SK-N-SH (cell line): ENCODE data around the gene IGF1R. TPM values are rescaled to one million over a fixed set of nuclear protein-coding genes. Genes with fewer than 3 reads are reported as not detected.

ENCODE experiments used
- CTCF ChIA-PET: fragments of 300-600, 350-600 bp; formaldehyde crosslinking; extraction: SDS; loops from one replicate; lab custom pipeline; 2021; lab: Yijun Ruan, JAX
- POLR2A ChIA-PET: fragments of 350-600 bp; sonication (Branson Sonifier 250); formaldehyde crosslinking; extraction: SDS; loops from one replicate; lab custom pipeline; 2020; ENCODE audit warnings: antibody characterized with exemption, inconsistent platforms; lab: Yijun Ruan, JAX
- DNase-seq: peaks from one replicate; pipeline ENCODE4 v3.0.0; 2012
- H2AFZ ChIP-seq: fragments of 200-600 bp; sonication (generic); 2 replicates; pipeline ENCODE4 v1.8.1; 2016; ENCODE audit warnings: antibody characterized with exemption, mild to moderate bottlenecking, low read depth
- H3F3A ChIP-seq: fragments of 200-600 bp; sonication (generic); replicated peaks from 2 replicates; pipeline ENCODE3; 2016; ENCODE audit warnings: antibody characterized with exemption, mild to moderate bottlenecking; ENCODE audit not compliant: insufficient read depth
- H3K27ac ChIP-seq, 2 experiments: fragments of 200-500 bp in 1 of 2; fragments of 200-600 bp in 1 of 2; sonication (Bioruptor generic) in 1 of 2; sonication (generic), shearing (Covaris generic) in 1 of 2; 2 replicates each; pipeline versions ENCODE4 v1.5.1 to v1.6.1; 2014 to 2016; ENCODE audit warnings: low read depth in 2 of 2, inconsistent platforms in 1 of 2, low read length in 1 of 2, mild to moderate bottlenecking in 1 of 2, mixed read lengths in 1 of 2
- H3K27me3 ChIP-seq: fragments of 200-600 bp; sonication (generic), shearing (Covaris generic); 2 replicates; pipeline ENCODE4 v1.6.1; 2016; ENCODE audit warnings: mixed run types; ENCODE audit not compliant: insufficient read depth
- H3K36me3 ChIP-seq, 2 experiments: fragments of 200-500 bp in 1 of 2; fragments of 200-600 bp in 1 of 2; sonication (Bioruptor generic) in 1 of 2; sonication (generic) in 1 of 2; replicated peaks in 1 of 2; 2 replicates each; pipeline versions ENCODE3 to v1.5.1; 2014 to 2016; ENCODE audit warnings: low read length in 1 of 2, mild to moderate bottlenecking in 1 of 2; ENCODE audit not compliant: insufficient read depth in 2 of 2, control insufficient read depth in 1 of 2
- H3K4me1 ChIP-seq, 2 experiments: fragments of 200-500 bp in 1 of 2; fragments of 200-600 bp in 1 of 2; sonication (Bioruptor generic) in 1 of 2; sonication (generic), shearing (Covaris generic) in 1 of 2; 2 replicates each; pipeline versions ENCODE4 v1.5.1 to v1.6.1; 2014 to 2016; ENCODE audit warnings: low read depth in 1 of 2, low read length in 1 of 2, mixed run types in 1 of 2; ENCODE audit not compliant: insufficient read depth in 2 of 2, control insufficient read depth in 1 of 2
- H3K4me2 ChIP-seq: fragments of 200-600 bp; sonication (generic), shearing (Covaris generic); 2 replicates; pipeline ENCODE4 v1.6.1; 2017; ENCODE audit warnings: mixed run types
- H3K4me3 ChIP-seq, 2 experiments: fragments of 200-500 bp in 1 of 2; fragments of 200-600 bp in 1 of 2; sonication (Bioruptor generic) in 1 of 2; sonication (generic), shearing (Covaris generic) in 1 of 2; 2 replicates each; pipeline versions ENCODE4 v1.5.1 to v1.8.1; 2014 to 2016; ENCODE audit warnings: low read depth in 2 of 2, inconsistent platforms in 1 of 2, low read length in 1 of 2, mild to moderate bottlenecking in 1 of 2, mixed read lengths in 1 of 2, moderate library complexity in 1 of 2
- H3K79me2 ChIP-seq: fragments of 200-600 bp; sonication (generic); 2 replicates; pipeline ENCODE4 v1.8.1; 2017; ENCODE audit warnings: mild to moderate bottlenecking; ENCODE audit not compliant: insufficient read depth
- H3K9ac ChIP-seq: fragments of 200-600 bp; sonication (generic); 2 replicates; pipeline ENCODE4 v1.6.1; 2017; ENCODE audit warnings: mixed run types
- H3K9me2 ChIP-seq: fragments of 200-600 bp; sonication (generic); 2 replicates; pipeline ENCODE4 v1.6.1; 2017; ENCODE audit warnings: mixed run types
- H3K9me3 ChIP-seq: fragments of 200-600 bp; sonication (generic); 2 replicates; pipeline ENCODE4 v1.6.1; 2017; ENCODE audit warnings: mixed run types, mild to moderate bottlenecking, moderate library complexity
- H4K20me1 ChIP-seq: fragments of 200-600 bp; sonication (generic); 2 replicates; pipeline ENCODE4 v1.6.1; 2017; ENCODE audit warnings: mild to moderate bottlenecking, mixed run types; ENCODE audit not compliant: insufficient read depth
- CHD2 ChIP-seq: fragments of 150-350 bp; IDR thresholded peaks from 2 replicates; pipeline ENCODE4 v1.6.1; 2018; ENCODE audit warnings: low read length; ENCODE audit not compliant: partially characterized antibody
- CTCF ChIP-seq: fragments of 200-600 bp; sonication (generic); IDR thresholded peaks from 2 replicates; pipeline ENCODE4 v1.6.1; 2017; ENCODE audit warnings: antibody characterized with exemption, mild to moderate bottlenecking, moderate library complexity
- ELF1 ChIP-seq: IDR thresholded peaks from 2 replicates; pipeline ENCODE4 v1.4.0; 2012
- FOSL2 ChIP-seq: IDR thresholded peaks from 2 replicates; pipeline ENCODE4 v1.4.0; 2012; ENCODE audit warnings: low read depth, mild to moderate bottlenecking, moderate library complexity, borderline replicate concordance
- FOXJ3 ChIP-seq: sonication (generic); formaldehyde crosslinking; IDR thresholded peaks from 2 replicates; pipeline ENCODE4 v1.5.1; 2020; ENCODE audit warnings: mild to moderate bottlenecking, missing genetic modification reagents
- FOXM1 ChIP-seq: IDR thresholded peaks from 2 replicates; pipeline ENCODE4 v1.4.0; 2012; ENCODE audit warnings: low read depth, mild to moderate bottlenecking
- GATA2 ChIP-seq: sonication (generic); formaldehyde crosslinking; IDR thresholded peaks from 2 replicates; pipeline ENCODE4 v1.5.0; 2020; ENCODE audit warnings: mild to moderate bottlenecking, missing genetic modification reagents
- JUND ChIP-seq: IDR thresholded peaks from 2 replicates; pipeline ENCODE4 v1.4.0; 2012
- NRF1 ChIP-seq: IDR thresholded peaks from 2 replicates; pipeline ENCODE4 v1.6.1; 2012; ENCODE audit warnings: low read depth, mild to moderate bottlenecking, low read length
- PBX3 ChIP-seq: IDR thresholded peaks from 2 replicates; pipeline ENCODE4; 2012
- POLR2AphosphoS5 ChIP-seq: IDR thresholded peaks from 2 replicates; pipeline ENCODE4 v1.6.1; 2012; ENCODE audit warnings: low read depth, low read length
- RAD21 ChIP-seq: IDR thresholded peaks from 2 replicates; pipeline ENCODE4 v1.6.1; 2012; ENCODE audit warnings: mild to moderate bottlenecking, low read length
- RFX5 ChIP-seq: IDR thresholded peaks from 2 replicates; pipeline ENCODE4 v1.6.1; 2012; ENCODE audit warnings: mild to moderate bottlenecking, improper control_type of control experiment, low read length
- TAF1 ChIP-seq: IDR thresholded peaks from 2 replicates; pipeline ENCODE4 v1.6.1; 2012; ENCODE audit warnings: low read depth, mild to moderate bottlenecking, low read length, moderate library complexity, borderline replicate concordance
- ZBTB33 ChIP-seq: IDR thresholded peaks from 2 replicates; pipeline ENCODE4 v1.4.0; 2012; ENCODE audit warnings: low read depth, borderline replicate concordance
- WGBS: methylation state at CpG from one replicate; pipeline ENCODE4 v1.1.6; 2017; ENCODE audit warnings: low lambda C conversion rate; 5-methylcytosine and 5-hydroxymethylcytosine counted together
- polyA plus RNA-seq, 3 experiments: library from polyadenylated mRNA; depleted of rRNA; stranded (reverse); fragments of >200 nt; gene quantifications; 2 replicates each; pipeline ENCODE4 v1.2.3, GENCODE V29; 2012
- TF ChIP-seq, protein P1 (sequence below): IDR thresholded peaks from 2 replicates; pipeline ENCODE4 v1.4.0; 2012; ENCODE audit warnings: low read depth

Gene IGF1R
- polyA plus RNA-seq, 1 of the 3 experiments (the other 2 are of a cell fraction), result 9.5 TPM

- H3F3A ChIP-seq, result no peaks in the 10 kb centered on the region
- no peak overlapping the region for H2AFZ ChIP-seq
- no peaks in the 10 kb centered on the region for H3K36me3 ChIP-seq
- H3K9ac ChIP-seq, result no peak overlapping the region
- H3K9me3 ChIP-seq, result no peaks in the 10 kb centered on the region
- no peaks in the 10 kb centered on the region for H3K4me1 ChIP-seq
- 60% methylated on average over 4 of the region's 4 CpGs for WGBS
- peaks cover 4% of the 10 kb centered on the region; the same call in 1 of the 2 replicates for H3K9me2 ChIP-seq
- no peak overlapping the region for H3K4me2 ChIP-seq
- ChIA-PET CTCF (interaction anchor here (2.2 kb wide), 1 partner anchor 225 kb away, joined by 5 read pairs; no protein-coding TSS in a partner anchor), POLR2A (no interaction called here)
- H3K79me2 ChIP-seq, result no peaks in the 10 kb centered on the region
- no peaks in the 10 kb centered on the region for H4K20me1 ChIP-seq
- no peak for TF ChIP-seq GATA2 (CRISPR knock-in tag)
- TF ChIP-seq, protein P1, sequence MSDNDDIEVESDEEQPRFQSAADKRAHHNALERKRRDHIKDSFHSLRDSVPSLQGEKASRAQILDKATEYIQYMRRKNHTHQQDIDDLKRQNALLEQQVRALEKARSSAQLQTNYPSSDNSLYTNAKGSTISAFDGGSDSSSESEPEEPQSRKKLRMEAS, result no peak
- no peak for TF ChIP-seq ELF1
- no peak for TF ChIP-seq JUND
- TF ChIP-seq RFX5, result no peak
- TF ChIP-seq CHD2, result no peak
- TF ChIP-seq PBX3, result no peak
- no peak for TF ChIP-seq ZBTB33
- TF ChIP-seq RAD21, result no peak
- no peak for TF ChIP-seq FOSL2
- TF ChIP-seq NRF1, result no peak
- TF ChIP-seq FOXM1, result no peak
- no peak for TF ChIP-seq POLR2AphosphoS5
- no peak for TF ChIP-seq CTCF
- no peak for TF ChIP-seq FOXJ3 (CRISPR knock-in tag)
- no peak for TF ChIP-seq TAF1
- H3K27me3 ChIP-seq, result peaks cover 19% of the 10 kb centered on the region; the same call in 1 of the 2 replicates
- no peak overlapping the region for H3K4me3 ChIP-seq
- no peak for DNase-seq
- H3K27ac ChIP-seq, result no peak overlapping the region
Observed at GRCh38 chr15:98626153-98626552, 22.2 kb upstream of the IGF1R start.
